ENCODE measurements around the gene TEX2. TPM values are rescaled to one million over a fixed set of nuclear protein-coding genes. Genes with fewer than 3 reads are reported as not detected.
"Not testable (repeated sequence)": the region's sequence is repeated elsewhere in the genome, so short reads cannot be mapped to it uniquely, and the experiment has no call there.

TEX2 gene
- total RNA-seq, 6 donors from 2014 or later: 42.3 to 96.1 (median 53.4) TPM

- no peak for TF ChIP-seq CTCF (IDR thresholded peaks at IDR 0.05)
- no peak for TF ChIP-seq EP300 (IDR thresholded peaks at IDR 0.05)
- TF ChIP-seq POLR2AphosphoS5 (IDR thresholded peaks at IDR 0.05): no peak
- no peak for TF ChIP-seq POLR2A (IDR thresholded peaks at IDR 0.05)
- Histone ChIP-seq H3K9me3 (no peaks in the 10 kb centered on the region), H3K27me3 (no peaks in the 10 kb centered on the region), H3K4me1 (peaks cover 11 to 19% (median 14%) of the 10 kb centered on the region in 4 donors), H3K36me3 (peaks cover 7 to 27% (median 19%) of the 10 kb centered on the region in 4 donors), H3K27ac (no peak overlapping the region), H3K4me3 (no peak overlapping the region)
- no peak for ATAC-seq (ENCODE audit: low FRiP score in 2 of 2)
- 71 to 82% methylated on average over 2 of the region's 2 CpGs for WGBS, 2 donors
- no peak for DNase-seq
Measured at GRCh38 chr17:64212122-64212521, 50.9 kb downstream of the TEX2 start.

DNA sequence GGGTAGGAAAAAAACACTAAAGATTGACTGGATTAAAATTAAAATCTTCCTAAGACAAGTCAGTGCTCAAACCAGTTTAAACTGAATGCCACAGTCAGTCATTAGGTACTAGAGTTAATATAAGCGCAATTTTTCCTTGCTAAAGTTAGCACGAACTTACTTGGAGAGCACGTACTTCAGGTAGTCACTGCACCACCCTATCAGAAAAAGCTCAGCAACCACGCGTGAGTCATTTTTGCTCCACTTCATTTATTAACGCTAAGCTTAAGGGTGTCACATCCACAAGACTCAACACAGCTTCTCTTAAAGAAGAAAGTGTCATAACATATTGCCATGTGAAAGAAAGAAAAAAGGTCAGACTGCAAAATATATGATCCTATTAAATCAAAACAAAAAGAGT, 53.1 kb downstream of the TEX2 start:
- H3K4me3 ChIP-seq: no peak overlapping the region
- H3K36me3 ChIP-seq: peaks cover 7 to 27% (median 19%) of the 10 kb centered on the region in 4 donors
- H3K27ac ChIP-seq: no peak overlapping the region
- no peaks in the 10 kb centered on the region for H3K9me3 ChIP-seq
- 66 to 80% methylated on average over 6 of the region's 6 CpGs for WGBS, 2 donors
- H3K4me1 ChIP-seq: peaks cover 0 to 8% (median 4%) of the 10 kb centered on the region in 4 donors
- TF ChIP-seq POLR2AphosphoS5 (IDR thresholded peaks at IDR 0.05) (no peak), CTCF (IDR thresholded peaks at IDR 0.05) (no peak), EP300 (IDR thresholded peaks at IDR 0.05) (peak in 1 of 4 donors; percentile 4), POLR2A (IDR thresholded peaks at IDR 0.05) (no peak)
- ATAC-seq (ENCODE audit: low FRiP score in 2 of 2): peak in 1 of 2 donors; percentile 54
- no peaks in the 10 kb centered on the region for H3K27me3 ChIP-seq
- no peak for DNase-seq

DNA sequence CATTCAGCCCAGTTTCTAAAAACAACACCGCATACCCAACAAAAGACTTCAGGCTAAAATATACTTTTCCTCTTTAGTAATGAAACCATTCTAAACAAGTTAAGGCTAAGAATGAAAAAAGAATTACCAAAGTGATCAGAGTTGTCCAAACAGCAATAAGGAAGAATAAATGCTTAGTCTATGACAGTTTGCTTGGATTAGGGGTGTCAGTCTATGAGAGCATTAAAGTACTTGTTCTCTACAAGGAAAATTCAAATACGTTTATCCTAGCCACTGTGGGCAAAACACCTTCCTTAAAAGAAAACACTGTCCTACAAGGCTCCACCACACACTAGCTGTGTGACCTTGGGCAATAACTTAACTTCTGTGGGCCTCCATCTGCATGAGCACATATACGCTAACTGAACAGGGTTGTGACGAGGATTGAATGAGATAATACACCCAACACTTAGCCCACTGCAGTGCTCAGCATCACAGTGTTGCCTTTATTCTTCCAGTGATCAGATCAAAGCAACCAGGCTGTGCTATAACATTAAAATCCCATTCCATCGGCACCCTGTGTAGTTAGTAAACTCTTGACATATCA, 53.6 kb downstream of the TEX2 start:
- ATAC-seq (ENCODE audit: low FRiP score in 2 of 2): no peak
- no peaks in the 10 kb centered on the region for H3K27me3 ChIP-seq
- no peak overlapping the region for H3K4me3 ChIP-seq
- H3K36me3 ChIP-seq: peaks cover 7 to 27% (median 19%) of the 10 kb centered on the region in 4 donors
- no peak overlapping the region for H3K27ac ChIP-seq
- peaks cover 0 to 8% (median 4%) of the 10 kb centered on the region in 4 donors for H3K4me1 ChIP-seq
- H3K9me3 ChIP-seq: no peaks in the 10 kb centered on the region
- DNase-seq: no peak
- 82 to 93% methylated on average over 5 of the region's 5 CpGs for WGBS, 2 donors
- TF ChIP-seq CTCF (IDR thresholded peaks at IDR 0.05) (no peak), POLR2AphosphoS5 (IDR thresholded peaks at IDR 0.05) (no peak), EP300 (IDR thresholded peaks at IDR 0.05) (no peak), POLR2A (IDR thresholded peaks at IDR 0.05) (no peak)

DNA sequence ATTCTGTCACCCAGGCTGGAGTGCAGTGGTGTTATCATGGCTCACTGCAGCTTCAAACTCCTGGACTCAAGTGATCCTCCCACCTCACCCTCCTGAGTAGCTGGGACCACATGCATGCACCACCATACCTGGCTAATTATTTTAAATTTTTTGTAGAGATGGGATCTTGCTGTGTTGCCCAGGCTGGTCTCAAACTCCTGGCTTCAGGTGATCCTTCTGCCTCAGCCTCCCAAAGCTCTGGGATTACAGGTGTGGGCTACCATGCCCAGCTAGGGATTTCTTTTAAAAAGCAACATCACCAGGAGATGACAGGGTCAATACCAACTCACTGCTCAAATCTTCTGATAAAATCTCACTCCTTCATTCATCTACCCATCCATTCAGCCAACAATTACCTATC, 54.4 kb downstream of the TEX2 start:
- not testable (repeated sequence) for H3K4me1 ChIP-seq; H3K27ac ChIP-seq; DNase-seq; H3K9me3 ChIP-seq; H3K27me3 ChIP-seq; H3K4me3 ChIP-seq; ATAC-seq (ENCODE audit: low FRiP score in 2 of 2)
- H3K36me3 ChIP-seq: peaks cover 7 to 23% (median 16%) of the 10 kb centered on the region in 4 donors

GRCh38 chr17:64205804-64206203, 57.3 kb downstream of the TEX2 start:
- H3K27ac ChIP-seq: no peak overlapping the region
- H3K9me3 ChIP-seq: no peaks in the 10 kb centered on the region
- peaks cover 0 to 19% (median 11%) of the 10 kb centered on the region in 4 donors for H3K4me1 ChIP-seq
- TF ChIP-seq EP300 (IDR thresholded peaks at IDR 0.05) (no peak), POLR2AphosphoS5 (IDR thresholded peaks at IDR 0.05) (no peak), CTCF (IDR thresholded peaks at IDR 0.05) (no peak), POLR2A (IDR thresholded peaks at IDR 0.05) (no peak)
- H3K4me3 ChIP-seq: no peak overlapping the region
- ATAC-seq (ENCODE audit: low FRiP score in 2 of 2) (no peak), DNase-seq (no peak)
- WGBS, 2 donors: 51 to 74% methylated on average over 2 of the region's 2 CpGs
- no peaks in the 10 kb centered on the region for H3K27me3 ChIP-seq
- no peaks in the 10 kb centered on the region for H3K36me3 ChIP-seq
